ENCODE data around the gene ADAMTS16. TPM values are rescaled to one million over a fixed set of nuclear protein-coding genes. Genes with fewer than 3 reads are reported as not detected.

The ADAMTS16 gene
- total and polyA plus RNA-seq, 2 experiments from 2014 or later: 2.2 to 5.9 TPM

- 83% methylated on average over 1 of the region's 1 CpG for WGBS (ENCODE audit: low lambda C conversion rate, missing lambda C conversion rate)
- DNase-seq (ENCODE audit: low spot score): no peak
- H3K4me3 ChIP-seq: no peak overlapping the region
Measured at GRCh38 chr5:5294429-5294828, 154.3 kb downstream of the ADAMTS16 start.

GRCh38 chr5:5295351-5295750, 155.2 kb downstream of the ADAMTS16 start:
- H3K4me2 ChIP-seq: no peak overlapping the region
- no peaks in the 10 kb centered on the region for H3K9me2 ChIP-seq (replicated peaks; ENCODE audit: insufficient read depth)
- H3K9me3 ChIP-seq (ENCODE audit: low read depth): no peaks in the 10 kb centered on the region
- H2AFZ ChIP-seq: no peak overlapping the region
- no peaks in the 10 kb centered on the region for H3K4me1 ChIP-seq (ENCODE audit: insufficient read depth)
- no peaks in the 10 kb centered on the region for H3K27me3 ChIP-seq
- H3K4me3 ChIP-seq: no peak overlapping the region
- H3K79me2 ChIP-seq: no peaks in the 10 kb centered on the region
- no peaks in the 10 kb centered on the region for H3K36me3 ChIP-seq (replicated peaks; ENCODE audit: insufficient read depth, low read depth)
- H4K20me1 ChIP-seq (ENCODE audit: insufficient read depth, poor library complexity, severe bottlenecking): no peaks in the 10 kb centered on the region
- no peak for DNase-seq (ENCODE audit: low spot score)
- 91% methylated on average over 4 of the region's 4 CpGs for WGBS (ENCODE audit: low lambda C conversion rate, missing lambda C conversion rate)
- TF ChIP-seq EZH2phosphoT487 (IDR thresholded peaks at IDR 0.05; ENCODE audit: low read depth, severe bottlenecking, unreplicated experiment) (no peak), EZH2 (IDR thresholded peaks at IDR 0.05; ENCODE audit: borderline replicate concordance) (no peak)
- TF ChIP-seq, protein P1, sequence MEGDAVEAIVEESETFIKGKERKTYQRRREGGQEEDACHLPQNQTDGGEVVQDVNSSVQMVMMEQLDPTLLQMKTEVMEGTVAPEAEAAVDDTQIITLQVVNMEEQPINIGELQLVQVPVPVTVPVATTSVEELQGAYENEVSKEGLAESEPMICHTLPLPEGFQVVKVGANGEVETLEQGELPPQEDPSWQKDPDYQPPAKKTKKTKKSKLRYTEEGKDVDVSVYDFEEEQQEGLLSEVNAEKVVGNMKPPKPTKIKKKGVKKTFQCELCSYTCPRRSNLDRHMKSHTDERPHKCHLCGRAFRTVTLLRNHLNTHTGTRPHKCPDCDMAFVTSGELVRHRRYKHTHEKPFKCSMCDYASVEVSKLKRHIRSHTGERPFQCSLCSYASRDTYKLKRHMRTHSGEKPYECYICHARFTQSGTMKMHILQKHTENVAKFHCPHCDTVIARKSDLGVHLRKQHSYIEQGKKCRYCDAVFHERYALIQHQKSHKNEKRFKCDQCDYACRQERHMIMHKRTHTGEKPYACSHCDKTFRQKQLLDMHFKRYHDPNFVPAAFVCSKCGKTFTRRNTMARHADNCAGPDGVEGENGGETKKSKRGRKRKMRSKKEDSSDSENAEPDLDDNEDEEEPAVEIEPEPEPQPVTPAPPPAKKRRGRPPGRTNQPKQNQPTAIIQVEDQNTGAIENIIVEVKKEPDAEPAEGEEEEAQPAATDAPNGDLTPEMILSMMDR (IDR thresholded peaks at IDR 0.05; ENCODE audit: poor library complexity): no peak
- H3K27ac ChIP-seq: no peak overlapping the region

More at GRCh38 chr5:5294429-5294828, 154.3 kb downstream of the ADAMTS16 start:
- Histone ChIP-seq H3K9me2 (replicated peaks; ENCODE audit: insufficient read depth) (no peaks in the 10 kb centered on the region), H3K27me3 (no peaks in the 10 kb centered on the region), H3K79me2 (no peaks in the 10 kb centered on the region), H3K27ac (no peak overlapping the region), H4K20me1 (ENCODE audit: insufficient read depth, poor library complexity, severe bottlenecking) (no peaks in the 10 kb centered on the region), H3K4me1 (ENCODE audit: insufficient read depth) (no peaks in the 10 kb centered on the region), H3K4me2 (no peak overlapping the region), H3K36me3 (replicated peaks; ENCODE audit: insufficient read depth, low read depth) (no peaks in the 10 kb centered on the region), H2AFZ (no peak overlapping the region), H3K9me3 (ENCODE audit: low read depth) (no peaks in the 10 kb centered on the region)
- TF ChIP-seq, protein P1 (IDR thresholded peaks at IDR 0.05; ENCODE audit: poor library complexity): no peak
- TF ChIP-seq EZH2phosphoT487 (IDR thresholded peaks at IDR 0.05; ENCODE audit: low read depth, severe bottlenecking, unreplicated experiment) (no peak), EZH2 (IDR thresholded peaks at IDR 0.05; ENCODE audit: borderline replicate concordance) (no peak)

DNA sequence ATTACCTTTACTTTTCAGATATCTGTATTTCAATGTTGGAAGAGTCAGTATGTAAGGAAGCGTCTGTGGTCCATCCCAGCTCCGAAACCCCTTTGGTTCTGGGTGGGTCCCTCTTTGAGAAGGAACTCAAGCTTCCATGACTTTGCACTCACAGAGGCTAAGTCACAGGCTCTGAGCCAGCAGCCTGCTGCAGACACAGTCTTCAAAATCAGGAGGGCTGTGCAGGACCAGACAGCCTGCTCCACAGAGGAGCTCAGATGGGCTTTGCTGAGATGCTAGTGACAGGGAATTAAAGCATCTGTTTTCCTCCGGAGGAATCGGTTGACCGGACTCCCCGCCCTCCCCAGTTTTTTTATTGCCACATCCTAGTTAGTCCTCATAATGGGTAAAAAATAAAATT, 155.9 kb downstream of the ADAMTS16 start:
- H3K9me2 ChIP-seq (replicated peaks; ENCODE audit: insufficient read depth): no peaks in the 10 kb centered on the region
- TF ChIP-seq, protein P1 (IDR thresholded peaks at IDR 0.05; ENCODE audit: poor library complexity): no peak
- TF ChIP-seq EZH2phosphoT487 (IDR thresholded peaks at IDR 0.05; ENCODE audit: low read depth, severe bottlenecking, unreplicated experiment) (no peak), EZH2 (IDR thresholded peaks at IDR 0.05; ENCODE audit: borderline replicate concordance) (no peak)
- no peak for DNase-seq (ENCODE audit: low spot score)

More for the DNA sequence above, 155.9 kb downstream of the ADAMTS16 start:
- Histone ChIP-seq H3K27me3 (no peaks in the 10 kb centered on the region), H3K4me2 (no peak overlapping the region), H3K79me2 (no peaks in the 10 kb centered on the region), H3K4me1 (ENCODE audit: insufficient read depth) (no peaks in the 10 kb centered on the region), H3K4me3 (no peak overlapping the region), H3K27ac (no peak overlapping the region), H4K20me1 (ENCODE audit: insufficient read depth, poor library complexity, severe bottlenecking) (no peaks in the 10 kb centered on the region), H2AFZ (no peak overlapping the region), H3K36me3 (replicated peaks; ENCODE audit: insufficient read depth, low read depth) (no peaks in the 10 kb centered on the region), H3K9me3 (ENCODE audit: low read depth) (no peaks in the 10 kb centered on the region)
- WGBS (ENCODE audit: low lambda C conversion rate, missing lambda C conversion rate): 85% methylated on average over 6 of the region's 6 CpGs

Data from hepatocyte (in vitro differentiated cells).